ENCODE results near the gene HOXA4.

HOXA4 gene

DNA sequence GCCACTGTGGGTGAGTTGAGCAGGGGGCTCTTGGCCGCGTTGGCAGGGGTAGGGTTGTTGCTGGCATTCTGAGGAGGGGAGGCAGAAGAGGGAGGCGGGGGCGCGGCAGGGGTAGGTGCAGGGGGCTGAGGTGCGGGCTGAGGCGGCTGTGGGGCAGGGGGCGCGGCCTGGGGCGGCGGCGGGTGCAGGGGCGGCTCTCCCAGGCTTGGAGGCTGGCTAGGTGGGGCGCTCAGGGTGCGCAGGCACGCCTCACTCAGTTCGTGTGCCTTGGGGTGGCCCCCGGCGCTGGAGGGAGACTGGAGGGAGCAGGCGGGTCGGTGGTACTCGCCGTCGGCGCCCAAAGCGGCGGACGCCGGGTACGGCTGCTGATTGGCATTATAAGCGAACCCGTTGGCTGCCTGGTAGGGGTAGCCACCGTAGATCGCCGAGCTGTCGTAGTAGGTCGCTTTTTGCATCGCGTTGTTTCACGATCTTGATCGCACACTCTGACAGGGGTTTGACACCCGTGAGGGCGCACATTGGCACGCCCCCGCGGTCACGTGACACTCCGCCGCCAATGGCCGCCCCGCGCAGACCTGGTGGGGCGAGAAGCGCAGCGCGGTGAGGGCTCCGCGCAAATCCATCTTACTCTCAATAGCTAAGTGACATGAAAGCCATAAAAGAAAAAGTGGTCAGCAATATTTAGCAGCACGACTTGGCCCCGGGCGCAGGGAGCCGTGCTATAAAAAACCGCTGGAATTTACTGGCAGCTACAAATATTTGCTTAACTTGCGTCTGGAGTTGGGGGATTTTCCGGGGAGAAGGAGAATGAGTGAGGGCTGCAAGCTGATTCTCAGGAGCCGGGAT lies 20.1 kb downstream of the HOXA4 start:
- TF ChIP-seq CTCF (IDR thresholded peaks at IDR 0.05): no peak
- no peaks in the 10 kb centered on the region for H3K9me3 Mint-ChIP-seq
- peak overlapping the region; percentile 100 for H3K27ac Mint-ChIP-seq
- DNase-seq: peak; percentile 96
- peaks cover 4% of the 10 kb centered on the region for H3K27me3 Mint-ChIP-seq (ENCODE audit: low read depth, poor library complexity)
- peaks cover 67% of the 10 kb centered on the region for H3K4me1 Mint-ChIP-seq
- H3K4me3 Mint-ChIP-seq: peak overlapping the region; percentile 99
- H3K36me3 Mint-ChIP-seq (ENCODE audit: low read depth): peaks cover 49% of the 10 kb centered on the region

GRCh38 chr7:27109466-27110185 lies 20.9 kb downstream of the HOXA4 start:
- Mint-ChIP-seq H3K4me1 (peaks cover 75% of the 10 kb centered on the region), H3K27me3 (ENCODE audit: low read depth, poor library complexity) (peaks cover 4% of the 10 kb centered on the region), H3K9me3 (no peaks in the 10 kb centered on the region), H3K27ac (peak overlapping the region; percentile 100), H3K36me3 (ENCODE audit: low read depth) (peaks cover 43% of the 10 kb centered on the region), H3K4me3 (peak overlapping the region; percentile 99)
- DNase-seq: no peak
- no peak for TF ChIP-seq CTCF (IDR thresholded peaks at IDR 0.05)

DNA sequence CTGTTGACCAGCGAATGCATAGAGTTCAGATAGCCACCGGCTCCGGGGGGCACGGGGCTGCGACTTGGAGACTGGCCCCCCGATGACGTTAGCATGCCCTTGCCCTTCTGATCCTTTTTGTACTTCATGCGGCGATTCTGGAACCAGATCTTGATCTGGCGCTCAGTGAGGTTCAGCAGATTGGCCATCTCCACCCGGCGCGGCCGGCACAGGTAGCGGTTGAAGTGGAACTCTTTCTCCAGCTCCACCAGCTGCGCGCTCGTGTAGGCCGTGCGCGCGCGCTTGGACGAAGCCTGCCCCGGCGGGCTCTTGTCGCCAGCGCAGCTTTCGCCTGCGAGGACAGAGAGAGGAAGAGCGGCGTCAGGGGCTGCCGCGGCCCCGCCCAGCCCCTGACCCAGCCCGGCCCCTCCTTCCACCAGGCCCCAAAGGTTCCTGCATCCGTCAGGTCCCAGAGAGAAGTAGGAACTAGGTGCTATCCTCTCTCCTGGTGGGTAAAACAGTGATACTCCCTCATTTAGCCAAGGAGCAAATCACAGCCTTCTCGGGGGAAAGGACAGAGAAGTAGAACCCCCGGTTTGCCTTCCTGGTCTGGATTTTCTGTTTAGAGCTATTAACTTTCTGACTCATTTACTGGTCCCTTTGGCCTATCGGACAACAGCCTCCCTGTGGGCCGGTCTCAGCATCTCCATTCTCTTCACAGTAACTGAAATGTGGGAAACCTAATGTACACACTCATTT lies 22.0 kb downstream of the HOXA4 start:
- no peaks in the 10 kb centered on the region for H3K27me3 Mint-ChIP-seq (ENCODE audit: low read depth, poor library complexity)
- H3K27ac Mint-ChIP-seq: peak overlapping the region; percentile 100
- DNase-seq: peak; percentile 78
- peaks cover 82% of the 10 kb centered on the region for H3K4me1 Mint-ChIP-seq
- TF ChIP-seq CTCF (IDR thresholded peaks at IDR 0.05): no peak
- peaks cover 43% of the 10 kb centered on the region for H3K36me3 Mint-ChIP-seq (ENCODE audit: low read depth)
- no peaks in the 10 kb centered on the region for H3K9me3 Mint-ChIP-seq
- peak overlapping the region; percentile 99 for H3K4me3 Mint-ChIP-seq

- peak overlapping the region; percentile 99 for H3K4me3 Mint-ChIP-seq
- no peaks in the 10 kb centered on the region for H3K27me3 Mint-ChIP-seq (ENCODE audit: low read depth, poor library complexity)
- H3K36me3 Mint-ChIP-seq (ENCODE audit: low read depth): peaks cover 39% of the 10 kb centered on the region
- no peak for TF ChIP-seq CTCF (IDR thresholded peaks at IDR 0.05)
- peak overlapping the region; percentile 100 for H3K27ac Mint-ChIP-seq
- H3K9me3 Mint-ChIP-seq: no peaks in the 10 kb centered on the region
- H3K4me1 Mint-ChIP-seq: peaks cover 89% of the 10 kb centered on the region
- no peak for DNase-seq
Measured at GRCh38 chr7:27107391-27108381, 22.9 kb downstream of the HOXA4 start.

GRCh38 chr7:27106901-27107240 lies 23.7 kb downstream of the HOXA4 start:
- DNase-seq: no peak
- Mint-ChIP-seq H3K9me3 (no peaks in the 10 kb centered on the region), H3K4me3 (peak overlapping the region; percentile 99), H3K27ac (peak overlapping the region; percentile 100), H3K27me3 (ENCODE audit: low read depth, poor library complexity) (no peaks in the 10 kb centered on the region), H3K36me3 (ENCODE audit: low read depth) (peaks cover 35% of the 10 kb centered on the region), H3K4me1 (peaks cover 91% of the 10 kb centered on the region)
- TF ChIP-seq CTCF (IDR thresholded peaks at IDR 0.05): no peak
